Measurements from ENCODE around the gene ITGB2.

Gene ITGB2

GRCh38 chr21:44867464-44867863 lies 53.2 kb downstream of the ITGB2 start:
- no peak for DNase-seq (ENCODE audit: extremely low spot score)
- ChIA-PET CTCF (interaction anchor here (0.7 kb wide), 1 partner anchor 9 kb away, joined by 3 read pairs; no protein-coding TSS in a partner anchor), POLR2A (no interaction called here)
- TF ChIP-seq CTCF (IDR thresholded peaks at IDR 0.05; ENCODE audit: control extremely low read depth, extremely low read depth, low read depth, missing control alignments), result no peak

- ChIA-PET POLR2A (no interaction called here), CTCF (no interaction called here)
- no peak for DNase-seq (ENCODE audit: extremely low spot score)
- TF ChIP-seq CTCF (IDR thresholded peaks at IDR 0.05; ENCODE audit: control extremely low read depth, extremely low read depth, low read depth, missing control alignments), result no peak
Measured at GRCh38 chr21:44866780-44867179, 53.9 kb downstream of the ITGB2 start.

GRCh38 chr21:44865561-44866280 lies 55.0 kb downstream of the ITGB2 start:
- TF ChIP-seq CTCF (IDR thresholded peaks at IDR 0.05; ENCODE audit: control extremely low read depth, extremely low read depth, low read depth, missing control alignments), result no peak
- CTCF ChIA-PET, result no interaction called here

GRCh38 chr21:44862869-44863685 lies 57.6 kb downstream of the ITGB2 start:
- no peak for DNase-seq (ENCODE audit: extremely low spot score)
- POLR2A ChIA-PET, result no interaction called here
- CTCF ChIA-PET, result no interaction called here
- TF ChIP-seq CTCF (IDR thresholded peaks at IDR 0.05; ENCODE audit: control extremely low read depth, extremely low read depth, low read depth, missing control alignments), result no peak

More at GRCh38 chr21:44865561-44866280, 55.0 kb downstream of the ITGB2 start:
- no peak for DNase-seq (ENCODE audit: extremely low spot score)
- POLR2A ChIA-PET, result no interaction called here

- CTCF ChIA-PET, result interaction anchor here (1.6 kb wide), 1 partner anchor 14 kb away, joined by 3 read pairs; no protein-coding TSS in a partner anchor
- POLR2A ChIA-PET, result no interaction called here
- no peak for TF ChIP-seq CTCF (IDR thresholded peaks at IDR 0.05; ENCODE audit: control extremely low read depth, extremely low read depth, low read depth, missing control alignments)
- DNase-seq (ENCODE audit: extremely low spot score), result no peak
Measured at GRCh38 chr21:44858791-44859190, 61.9 kb downstream of the ITGB2 start.

GRCh38 chr21:44858291-44858690 lies 62.4 kb downstream of the ITGB2 start:
- POLR2A ChIA-PET, result no interaction called here

More at GRCh38 chr21:44858291-44858690, 62.4 kb downstream of the ITGB2 start:
- TF ChIP-seq CTCF (IDR thresholded peaks at IDR 0.05; ENCODE audit: control extremely low read depth, extremely low read depth, low read depth, missing control alignments), result no peak
- CTCF ChIA-PET, result interaction anchor here (0.7 to 1.6 kb wide), 3 partner anchors 12 to 18 kb away, joined by 3 read pairs; no protein-coding TSS in a partner anchor
- DNase-seq (ENCODE audit: extremely low spot score), result no peak

Data from GM10248 (cell line).